ENCODE data around the gene GRIP1.

- TF ChIP-seq POLR2AphosphoS5 (IDR thresholded peaks at IDR 0.05) (no peak), CTCF (IDR thresholded peaks at IDR 0.05) (no peak)
Measured at GRCh38 chr12:66345956-66346355, 332.9 kb downstream of the GRIP1 start.

Measured in prostate gland (tissue), 2 donors.